MCF 10A (cell line): ENCODE measurements around the gene SREBF2. TPM values are rescaled to one million over a fixed set of nuclear protein-coding genes. Genes with fewer than 3 reads are reported as not detected.

Experiments used
- BruUV-seq: library from RNA; stranded (reverse); fragments of 400-500 nt; replicated peaks from 2 replicates; lab custom pipeline; 2021; lab: Mats Ljungman, UMichigan
- CTCF ChIA-PET: fragments of 300-600 bp; sonication (Branson Sonifier 250); formaldehyde crosslinking; extraction: SDS; loops from one replicate; lab custom pipeline; 2021; ENCODE audit warnings: antibody characterized with exemption, inconsistent platforms; lab: Yijun Ruan, JAX
- POLR2A ChIA-PET: fragments of 300-600, 350-650 bp; sonication (Branson Sonifier 250); formaldehyde crosslinking; extraction: SDS; loops from one replicate; lab custom pipeline; 2020; ENCODE audit warnings: antibody characterized with exemption, inconsistent platforms; lab: Yijun Ruan, JAX
- DNase-seq: peaks from one replicate; pipeline ENCODE4 v3.0.0-alpha.2; 2018; ENCODE audit not compliant: unreplicated experiment
- H3K27ac Mint-ChIP-seq: one replicate; pipeline ENCODE4 v1.8.0; 2022; ENCODE audit warnings: mild to moderate bottlenecking, low read depth, mixed read lengths; ENCODE audit not compliant: unreplicated experiment
- H3K27me3 Mint-ChIP-seq: one replicate; pipeline ENCODE4 v1.8.0; 2022; ENCODE audit warnings: mixed read lengths; ENCODE audit not compliant: insufficient read depth, unreplicated experiment
- H3K36me3 Mint-ChIP-seq: one replicate; pipeline ENCODE4 v1.8.0; 2022; ENCODE audit warnings: mild to moderate bottlenecking, moderate library complexity, mixed read lengths; ENCODE audit not compliant: insufficient read depth, unreplicated experiment
- H3K4me1 Mint-ChIP-seq: one replicate; pipeline ENCODE4 v1.8.0; 2022; ENCODE audit warnings: mixed read lengths; ENCODE audit not compliant: insufficient read depth, unreplicated experiment
- H3K4me3 Mint-ChIP-seq: one replicate; pipeline ENCODE4 v1.8.0; 2022; ENCODE audit warnings: mild to moderate bottlenecking, moderate library complexity, mixed read lengths; ENCODE audit not compliant: unreplicated experiment
- H3K9me3 Mint-ChIP-seq: one replicate; pipeline ENCODE4 v1.8.0; 2022; ENCODE audit warnings: mixed read lengths; ENCODE audit not compliant: unreplicated experiment
- CTCF ChIP-seq: fragments of 200-600 bp; IDR thresholded peaks from one replicate; pipeline ENCODE4 v1.8.0; 2022; ENCODE audit warnings: antibody characterized with exemption, mild to moderate bottlenecking; ENCODE audit not compliant: unreplicated experiment
- intact Hi-C: fragments of 100-400 bp; cut with micrococcal nuclease; formaldehyde crosslinking; loops from 2 replicates; pipeline ENCODE4 v1.14.1; 2022
- total RNA-seq: library from RNA; stranded (reverse); gene quantifications from 2 replicates; pipeline ENCODE4 v1.2.3, GENCODE V29; 2022

The SREBF2 gene
- total RNA-seq, 1 experiment from 2014 or later = 104 TPM

GRCh38 chr22:41870786-41871185 is 37.9 kb downstream of the SREBF2 start:
- Mint-ChIP-seq H3K9me3 (no peaks in the 10 kb centered on the region), H3K4me1 (no peaks in the 10 kb centered on the region), H3K27ac (no peak overlapping the region), H3K27me3 (no peaks in the 10 kb centered on the region), H3K4me3 (no peak overlapping the region), H3K36me3 (peaks cover 84% of the 10 kb centered on the region)
- intact Hi-C loops = no loop called here
- no peak for DNase-seq
- ChIA-PET CTCF (interaction anchor here (1.5 kb wide), 1 partner anchor 8 kb away, joined by 4 read pairs; no protein-coding TSS in a partner anchor), POLR2A (no interaction called here)
- no TSS peak for BruUV-seq
- no peak for TF ChIP-seq CTCF

GRCh38 chr22:41873391-41873790 is 40.5 kb downstream of the SREBF2 start:
- no peak for DNase-seq
- Mint-ChIP-seq H3K4me1 (no peaks in the 10 kb centered on the region), H3K4me3 (no peak overlapping the region), H3K27ac (no peak overlapping the region), H3K36me3 (peaks cover 96% of the 10 kb centered on the region), H3K9me3 (no peaks in the 10 kb centered on the region), H3K27me3 (no peaks in the 10 kb centered on the region)
- intact Hi-C loops = no loop called here
- ChIA-PET POLR2A (no interaction called here), CTCF (no interaction called here)
- BruUV-seq = no TSS peak
- TF ChIP-seq CTCF = no peak

- Mint-ChIP-seq H3K9me3 (no peaks in the 10 kb centered on the region), H3K27me3 (no peaks in the 10 kb centered on the region), H3K27ac (no peak overlapping the region), H3K4me3 (no peak overlapping the region), H3K4me1 (no peaks in the 10 kb centered on the region), H3K36me3 (peaks cover 96% of the 10 kb centered on the region)
- BruUV-seq = no TSS peak
- intact Hi-C loops = no loop called here
- ChIA-PET CTCF (no interaction called here), POLR2A (no interaction called here)
- no peak for DNase-seq
- no peak for TF ChIP-seq CTCF
Observed at GRCh38 chr22:41874090-41874489, 41.2 kb downstream of the SREBF2 start.

GRCh38 chr22:41875531-41876270 is 42.8 kb downstream of the SREBF2 start:
- H3K9me3 Mint-ChIP-seq = no peaks in the 10 kb centered on the region
- H3K27me3 Mint-ChIP-seq = no peaks in the 10 kb centered on the region
- CTCF ChIA-PET = interaction anchor here (1.3 kb wide), 1 partner anchor 53 kb away, joined by 4 read pairs; no protein-coding TSS in a partner anchor
- BruUV-seq = no TSS peak
- POLR2A ChIA-PET = interaction anchor here (0.7 to 1.1 kb wide), 3 partner anchors 9 to 237 kb away, joined by 3 to 4 read pairs (median 3); no protein-coding TSS in a partner anchor
- no peaks in the 10 kb centered on the region for H3K4me1 Mint-ChIP-seq
- no peak for DNase-seq
- H3K36me3 Mint-ChIP-seq = peaks cover 96% of the 10 kb centered on the region
- TF ChIP-seq CTCF = no peak
- intact Hi-C loops = no loop called here
- no peak overlapping the region for H3K4me3 Mint-ChIP-seq
- peak overlapping the region; percentile 51 for H3K27ac Mint-ChIP-seq
